HepG2 (cell line): ENCODE data around the gene CCDC197. TPM values are rescaled to one million over a fixed set of nuclear protein-coding genes. Genes with fewer than 3 reads are reported as not detected.

Experiments used
- ATAC-seq: fragments of 200-7000 bp; cut with Tn5 transposase; 3 replicates; pipeline ENCODE4 v1.9.1; 2020; ENCODE audit warnings: mild to moderate bottlenecking, moderate library complexity
- BruUV-seq: library from RNA; stranded (reverse); fragments of 400-500 nt; replicated peaks from 2 replicates; lab custom pipeline; 2021; lab: Mats Ljungman, UMichigan
- CTCF ChIA-PET: fragments of 300-600 bp; formaldehyde crosslinking; extraction: SDS; loops from one replicate; lab custom pipeline; 2021; ENCODE audit warnings: low total read pairs, inconsistent platforms, low intra/inter-chr PET ratio; lab: Yijun Ruan, JAX
- POLR2A ChIA-PET: fragments of 350-600 bp; sonication (Branson Sonifier 250); formaldehyde crosslinking; loops from one replicate; lab custom pipeline; 2020; ENCODE audit warnings: antibody characterized with exemption, inconsistent platforms; lab: Yijun Ruan, JAX
- DNase-seq: peaks from one replicate; pipeline ENCODE4 v3.0.0-alpha.2; 2015; ENCODE audit warnings: low spot score
- FAIRE-seq: peaks from 3 replicates; lab custom pipeline; 2011; peaks lifted over from hg19 to GRCh38; lab: Jason Lieb, UNC
- H2AFZ ChIP-seq: one replicate; pipeline ENCODE4 v1.6.1; 2011; ENCODE audit warnings: low read length, inconsistent platforms
- H3K27ac ChIP-seq: fragments of 300-600 bp; 3 replicates; pipeline ENCODE4 v1.8.0; 2011; ENCODE audit warnings: mixed run types, mild to moderate bottlenecking, mixed read lengths, low read length, inconsistent platforms; ENCODE audit not compliant: insufficient read depth; ENCODE audit errors: extremely low read length
- H3K27me3 ChIP-seq, 2 experiments: fragments of 200-600 bp in 1 of 2; 2 replicates in 1 of 2; 3 replicates in 1 of 2; pipeline versions ENCODE4 v1.6.0 to v1.8.0; 2011; ENCODE audit warnings: low read length in 2 of 2, mild to moderate bottlenecking in 2 of 2, moderate library complexity in 2 of 2, inconsistent platforms in 1 of 2; ENCODE audit not compliant: insufficient read depth in 2 of 2, control insufficient read depth in 1 of 2
- H3K36me3 ChIP-seq, 2 experiments: fragments of 200-600 bp in 1 of 2; replicated peaks in 1 of 2; 2 replicates in 1 of 2; 3 replicates in 1 of 2; pipeline versions ENCODE4 v1.5.1 to v1.8.0; 2011; ENCODE audit warnings: low read length in 2 of 2, inconsistent platforms in 1 of 2; ENCODE audit not compliant: insufficient read depth in 2 of 2, control insufficient read depth in 1 of 2
- H3K4me1 ChIP-seq: 2 replicates; pipeline ENCODE4 v1.5.1; 2012; ENCODE audit warnings: low read length, inconsistent platforms; ENCODE audit not compliant: insufficient read depth
- H3K4me2 ChIP-seq: 2 replicates; pipeline ENCODE4 v1.6.0; 2011; ENCODE audit warnings: low read depth, low read length, inconsistent platforms
- H3K4me3 ChIP-seq, 3 experiments: fragments of 200-600 bp in 1 of 3; sonication (generic), shearing (Covaris generic) in 1 of 3; replicated peaks in 1 of 3; 2 replicates each; pipeline ENCODE4 v1.5.1; 2011 to 2016; ENCODE audit warnings: low read length in 3 of 3, inconsistent platforms in 2 of 3, low read depth in 2 of 3, mild to moderate bottlenecking in 2 of 3, control low read depth in 1 of 3, mixed read lengths in 1 of 3; ENCODE audit not compliant: insufficient read depth in 1 of 3
- H3K79me2 ChIP-seq: one replicate; pipeline ENCODE4 v1.6.1; 2011; ENCODE audit warnings: low read length, inconsistent platforms; ENCODE audit not compliant: insufficient read depth
- H3K9ac ChIP-seq: 2 replicates; pipeline ENCODE4 v1.6.0; 2011; ENCODE audit warnings: mild to moderate bottlenecking, low read depth, low read length, inconsistent platforms; ENCODE audit not compliant: insufficient read depth
- H3K9me3 ChIP-seq: 2 replicates; pipeline ENCODE4 v1.5.1; 2012; ENCODE audit warnings: mild to moderate bottlenecking, low read length
- H4K20me1 ChIP-seq: 2 replicates; pipeline ENCODE4 v1.6.0; 2011; ENCODE audit warnings: inconsistent platforms, mild to moderate bottlenecking, low read length, moderate library complexity; ENCODE audit not compliant: insufficient read depth
- CBX1 ChIP-seq: IDR thresholded peaks from one replicate; pipeline ENCODE4 v1.6.1; 2016; ENCODE audit warnings: antibody characterized with exemption, low read depth
- KDM5A ChIP-seq: fragments of 200-600 bp; sonication (generic); IDR thresholded peaks from 2 replicates; pipeline ENCODE4 v1.7.0; 2018; ENCODE audit warnings: antibody characterized with exemption, mild to moderate bottlenecking, low read length, borderline replicate concordance
- MEIS1 ChIP-seq: sonication (generic); formaldehyde crosslinking; IDR thresholded peaks from 2 replicates; pipeline ENCODE4 v1.9.0; 2021; ENCODE audit warnings: mild to moderate bottlenecking, missing genetic modification reagents, moderate library complexity, borderline replicate concordance
- RFXANK ChIP-seq: IDR thresholded peaks from 2 replicates; pipeline ENCODE4 v1.6.1; 2016
- SIN3B ChIP-seq: fragments of 150-350 bp; IDR thresholded peaks from 2 replicates; pipeline ENCODE4 v1.6.1; 2014; ENCODE audit warnings: low read length
- SP4 ChIP-seq: sonication (generic); formaldehyde crosslinking; IDR thresholded peaks from 2 replicates; pipeline ENCODE4 v1.8.1; 2023; ENCODE audit warnings: mild to moderate bottlenecking, missing genetic modification reagents
- TOPORS ChIP-seq: sonication (generic); formaldehyde crosslinking; IDR thresholded peaks from 2 replicates; pipeline ENCODE4 v1.8.0; 2023; ENCODE audit warnings: mild to moderate bottlenecking, missing genetic modification reagents
- ZNF10 ChIP-seq: sonication (generic); formaldehyde crosslinking; IDR thresholded peaks from 2 replicates; pipeline ENCODE4 v1.4.0; 2020; ENCODE audit warnings: mild to moderate bottlenecking, low read depth, missing genetic modification reagents, borderline replicate concordance
- ZNF431 ChIP-seq: sonication (generic); formaldehyde crosslinking; IDR thresholded peaks from 2 replicates; pipeline ENCODE4 v1.9.0; 2022; ENCODE audit warnings: missing genetic modification reagents, low read depth, mild to moderate bottlenecking, borderline replicate concordance
- ZNF792 ChIP-seq: IDR thresholded peaks from 2 replicates; pipeline ENCODE4 v1.6.1; 2016
- WGBS: methylation state at CpG from one replicate; pipeline ENCODE4 v1.1.6; 2017; ENCODE audit warnings: low lambda C conversion rate; 5-methylcytosine and 5-hydroxymethylcytosine counted together
- in situ Hi-C: cut with HindIII; loops from 2 replicates; pipeline ENCODE4 v1.10.0; 2017; ENCODE audit warnings: low pct_unique_long_range_greater_than_20kb; ENCODE audit not compliant: extremely low pct_ligation_motif_present
- intact Hi-C: fragments of 100-400 bp; cut with micrococcal nuclease; formaldehyde crosslinking; loops from one replicate; pipeline ENCODE4 v1.10.0; 2022; ENCODE audit not compliant: unreplicated experiment
- polyA plus RNA-seq, 8 experiments: library from polyadenylated mRNA; depleted of rRNA in 3 of 8; stranded (reverse) in 7 of 8; unstranded in 1 of 8; fragments of >200 nt; fragmentation: Illumina TruSeq in 4 of 8; extraction: Trizol in 4 of 8; gene quantifications; 2 replicates each; pipeline versions ENCODE4 v1.2.1 to v1.2.3, GENCODE V29; 2011 to 2016; ENCODE audit warnings: low read depth in 4 of 8, missing spikeins in 1 of 8, mixed read lengths in 1 of 8; ENCODE audit not compliant: insufficient read depth in 1 of 8
- total RNA-seq, 5 experiments: library from RNA; depleted of rRNA; stranded (reverse); fragments of >200 nt; fragmentation: Illumina TruSeq; extraction: Trizol; gene quantifications; 2 replicates each; pipeline ENCODE4 v1.2.3, GENCODE V29; 2016; ENCODE audit warnings: low read depth in 1 of 5
- TF ChIP-seq, protein P1 (sequence below): sonication (generic); formaldehyde crosslinking; IDR thresholded peaks from 2 replicates; pipeline ENCODE4 v1.8.1; 2023; ENCODE audit warnings: mild to moderate bottlenecking, inconsistent platforms, moderate library complexity, missing genetic modification reagents, borderline replicate concordance
- TF ChIP-seq, protein P2 (sequence below): sonication (generic); formaldehyde crosslinking; IDR thresholded peaks from 2 replicates; pipeline ENCODE4 v1.4.0; 2020; ENCODE audit warnings: missing genetic modification reagents
- TF ChIP-seq, protein P3 (sequence below): sonication (generic); formaldehyde crosslinking; IDR thresholded peaks from one replicate; pipeline ENCODE4 v1.5.1; 2020; ENCODE audit warnings: mild to moderate bottlenecking, missing genetic modification reagents; ENCODE audit errors: not compliant biosample characterization

Gene CCDC197
- total and polyA plus RNA-seq, 2 of the 13 experiments (the other 11 are each of a cell fraction or from before 2014, with no cell fraction given), result 0.11 to 0.13 TPM

DNA sequence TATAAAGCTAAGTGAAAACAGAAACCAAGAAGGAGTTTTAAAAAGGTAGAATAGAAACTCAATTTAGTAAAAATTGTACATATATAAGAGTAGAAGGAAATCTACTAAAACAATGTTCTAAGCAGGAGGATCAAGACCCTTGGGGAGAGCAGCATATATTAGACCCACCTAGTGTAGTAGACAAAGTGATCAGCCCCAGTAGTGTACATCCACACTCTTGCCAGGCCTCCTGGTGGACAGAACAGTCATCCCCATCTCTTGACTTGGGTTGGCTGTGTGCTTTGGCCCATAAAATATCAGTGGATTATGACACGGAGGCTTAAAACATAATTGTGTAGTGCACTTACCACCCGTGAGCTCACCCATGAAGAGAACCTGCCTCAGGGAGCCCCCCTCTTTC is 18.1 kb downstream of the CCDC197 start (continued):
- TF ChIP-seq SP4 (CRISPR knock-in tag) (no peak), ZNF431 (CRISPR knock-in tag) (no peak), RFXANK (CRISPR knock-in tag) (no peak), ZNF792 (no peak), KDM5A (no peak)
- TF ChIP-seq, protein P1, sequence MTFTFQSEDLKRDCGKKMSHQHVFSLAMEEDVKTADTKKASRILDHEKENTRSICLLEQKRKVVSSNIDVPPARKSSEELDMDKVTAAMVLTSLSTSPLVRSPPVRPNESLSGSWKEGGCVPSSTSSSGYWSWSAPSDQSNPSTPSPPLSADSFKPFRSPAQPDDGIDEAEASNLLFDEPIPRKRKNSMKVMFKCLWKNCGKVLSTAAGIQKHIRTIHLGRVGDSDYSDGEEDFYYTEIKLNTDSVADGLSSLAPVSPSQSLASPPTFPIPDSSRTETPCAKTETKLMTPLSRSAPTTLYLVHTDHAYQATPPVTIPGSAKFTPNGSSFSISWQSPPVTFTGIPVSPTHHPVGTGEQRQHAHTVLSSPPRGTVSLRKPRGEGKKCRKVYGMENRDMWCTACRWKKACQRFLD (CRISPR knock-in tag), result no peak
- TF ChIP-seq, all 625 proteins: peak for 0

DNA sequence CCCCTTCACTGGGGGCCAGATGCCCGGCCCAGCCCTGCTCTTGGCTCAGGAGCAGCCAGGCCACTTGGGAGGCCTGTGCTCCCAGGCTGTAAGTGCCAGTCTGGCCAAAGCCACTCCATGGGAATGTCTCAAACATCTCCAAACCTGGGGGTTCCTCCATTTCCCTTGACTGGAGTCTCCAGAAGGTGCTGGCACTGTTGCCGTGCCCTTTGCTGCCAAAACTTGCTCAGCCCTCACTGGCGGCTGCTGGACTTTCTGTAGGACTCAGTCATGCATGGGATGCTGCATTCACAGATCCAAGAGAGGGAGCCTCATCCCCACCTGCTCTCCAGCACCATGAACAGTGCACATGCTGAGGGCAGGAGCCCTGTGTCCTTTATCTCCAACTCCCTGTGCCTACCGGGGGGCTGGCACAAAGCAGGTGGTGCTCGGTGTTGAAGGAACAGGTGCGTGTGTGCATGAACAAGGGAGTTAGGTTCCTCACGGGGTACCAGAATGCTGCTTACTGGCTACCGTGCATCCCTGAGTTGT is 19.4 kb downstream of the CCDC197 start:
- Histone ChIP-seq H3K79me2 (no peaks in the 10 kb centered on the region), H3K36me3 (no peaks in the 10 kb centered on the region), H3K9ac (no peak overlapping the region), H3K4me2 (no peak overlapping the region), H3K9me3 (no peaks in the 10 kb centered on the region), H3K4me1 (peaks cover 28% of the 10 kb centered on the region), H4K20me1 (no peaks in the 10 kb centered on the region), H3K27me3 (peaks cover 7 to 27% of the 10 kb centered on the region in 2 experiments; a peak in 4 of 5 replicates), H3K27ac (no peak overlapping the region), H2AFZ (no peak overlapping the region), H3K4me3 (no peak overlapping the region)
- intact Hi-C loops, result no loop called here
- CTCF ChIA-PET, result no interaction called here
- no TSS peak for BruUV-seq
- no peak for ATAC-seq
- FAIRE-seq, result no peak
- POLR2A ChIA-PET, result interaction anchor here (1.3 kb wide), 1 partner anchor 12 kb away, joined by 3 read pairs; no protein-coding TSS in a partner anchor
- in situ Hi-C loops, result no loop called here
- 32% methylated on average over 4 of the region's 8 CpGs for WGBS
- no peak for DNase-seq
- TF ChIP-seq SIN3B (no peak), ZNF10 (CRISPR knock-in tag) (no peak), CBX1 (no peak), TOPORS (CRISPR knock-in tag) (no peak), MEIS1 (CRISPR knock-in tag) (no peak)
- TF ChIP-seq, protein P2, sequence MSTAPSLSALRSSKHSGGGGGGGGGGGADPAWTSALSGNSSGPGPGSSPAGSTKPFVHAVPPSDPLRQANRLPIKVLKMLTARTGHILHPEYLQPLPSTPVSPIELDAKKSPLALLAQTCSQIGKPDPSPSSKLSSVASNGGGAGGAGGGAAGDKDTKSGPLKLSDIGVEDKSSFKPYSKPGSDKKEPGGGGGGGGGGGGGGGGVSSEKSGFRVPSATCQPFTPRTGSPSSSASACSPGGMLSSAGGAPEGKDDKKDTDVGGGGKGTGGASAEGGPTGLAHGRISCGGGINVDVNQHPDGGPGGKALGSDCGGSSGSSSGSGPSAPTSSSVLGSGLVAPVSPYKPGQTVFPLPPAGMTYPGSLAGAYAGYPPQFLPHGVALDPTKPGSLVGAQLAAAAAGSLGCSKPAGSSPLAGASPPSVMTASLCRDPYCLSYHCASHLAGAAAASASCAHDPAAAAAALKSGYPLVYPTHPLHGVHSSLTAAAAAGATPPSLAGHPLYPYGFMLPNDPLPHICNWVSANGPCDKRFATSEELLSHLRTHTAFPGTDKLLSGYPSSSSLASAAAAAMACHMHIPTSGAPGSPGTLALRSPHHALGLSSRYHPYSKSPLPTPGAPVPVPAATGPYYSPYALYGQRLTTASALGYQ (CRISPR knock-in tag), result no peak
- TF ChIP-seq, protein P3, sequence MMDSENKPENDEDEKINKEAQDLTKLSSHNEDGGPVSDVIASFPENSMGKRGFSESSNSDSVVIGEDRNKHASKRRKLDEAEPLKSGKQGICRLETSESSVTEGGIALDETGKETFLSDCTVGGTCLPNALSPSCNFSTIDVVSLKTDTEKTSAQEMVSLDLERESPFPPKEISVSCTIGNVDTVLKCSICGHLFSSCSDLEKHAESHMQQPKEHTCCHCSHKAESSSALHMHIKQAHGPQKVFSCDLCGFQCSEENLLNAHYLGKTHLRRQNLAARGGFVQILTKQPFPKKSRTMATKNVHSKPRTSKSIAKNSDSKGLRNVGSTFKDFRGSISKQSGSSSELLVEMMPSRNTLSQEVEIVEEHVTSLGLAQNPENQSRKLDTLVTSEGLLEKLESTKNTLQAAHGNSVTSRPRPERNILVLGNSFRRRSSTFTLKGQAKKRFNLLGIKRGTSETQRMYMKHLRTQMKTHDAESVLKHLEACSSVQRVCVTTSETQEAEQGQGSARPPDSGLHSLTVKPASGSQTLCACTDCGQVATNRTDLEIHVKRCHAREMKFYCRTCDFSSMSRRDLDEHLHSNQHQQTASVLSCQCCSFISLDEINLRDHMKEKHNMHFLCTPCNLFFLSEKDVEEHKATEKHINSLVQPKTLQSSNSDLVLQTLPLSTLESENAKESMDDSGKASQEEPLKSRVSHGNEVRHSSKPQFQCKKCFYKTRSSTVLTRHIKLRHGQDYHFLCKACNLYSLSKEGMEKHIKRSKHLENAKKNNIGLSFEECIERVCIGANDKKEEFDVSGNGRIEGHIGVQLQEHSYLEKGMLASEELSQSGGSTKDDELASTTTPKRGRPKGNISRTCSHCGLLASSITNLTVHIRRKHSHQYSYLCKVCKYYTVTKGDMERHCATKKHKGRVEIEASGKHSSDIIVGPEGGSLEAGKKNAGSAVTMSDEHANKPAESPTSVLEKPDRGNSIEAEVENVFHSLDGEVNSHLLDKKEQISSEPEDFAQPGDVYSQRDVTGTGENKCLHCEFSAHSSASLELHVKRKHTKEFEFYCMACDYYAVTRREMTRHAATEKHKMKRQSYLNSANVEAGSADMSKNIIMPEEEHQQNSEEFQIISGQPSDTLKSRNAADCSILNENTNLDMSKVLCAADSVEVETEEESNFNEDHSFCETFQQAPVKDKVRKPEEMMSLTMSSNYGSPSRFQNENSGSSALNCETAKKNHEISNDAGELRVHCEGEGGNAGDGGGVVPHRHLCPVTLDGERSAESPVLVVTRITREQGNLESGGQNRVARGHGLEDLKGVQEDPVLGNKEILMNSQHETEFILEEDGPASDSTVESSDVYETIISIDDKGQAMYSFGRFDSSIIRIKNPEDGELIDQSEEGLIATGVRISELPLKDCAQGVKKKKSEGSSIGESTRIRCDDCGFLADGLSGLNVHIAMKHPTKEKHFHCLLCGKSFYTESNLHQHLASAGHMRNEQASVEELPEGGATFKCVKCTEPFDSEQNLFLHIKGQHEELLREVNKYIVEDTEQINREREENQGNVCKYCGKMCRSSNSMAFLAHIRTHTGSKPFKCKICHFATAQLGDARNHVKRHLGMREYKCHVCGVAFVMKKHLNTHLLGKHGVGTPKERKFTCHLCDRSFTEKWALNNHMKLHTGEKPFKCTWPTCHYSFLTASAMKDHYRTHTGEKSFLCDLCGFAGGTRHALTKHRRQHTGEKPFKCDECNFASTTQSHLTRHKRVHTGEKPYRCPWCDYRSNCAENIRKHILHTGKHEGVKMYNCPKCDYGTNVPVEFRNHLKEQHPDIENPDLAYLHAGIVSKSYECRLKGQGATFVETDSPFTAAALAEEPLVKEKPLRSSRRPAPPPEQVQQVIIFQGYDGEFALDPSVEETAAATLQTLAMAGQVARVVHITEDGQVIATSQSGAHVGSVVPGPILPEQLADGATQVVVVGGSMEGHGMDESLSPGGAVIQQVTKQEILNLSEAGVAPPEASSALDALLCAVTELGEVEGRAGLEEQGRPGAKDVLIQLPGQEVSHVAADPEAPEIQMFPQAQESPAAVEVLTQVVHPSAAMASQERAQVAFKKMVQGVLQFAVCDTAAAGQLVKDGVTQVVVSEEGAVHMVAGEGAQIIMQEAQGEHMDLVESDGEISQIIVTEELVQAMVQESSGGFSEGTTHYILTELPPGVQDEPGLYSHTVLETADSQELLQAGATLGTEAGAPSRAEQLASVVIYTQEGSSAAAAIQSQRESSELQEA (CRISPR knock-in tag), result no peak
